ENCODE data around the gene KRTAP12-2. TPM values are rescaled to one million over a fixed set of nuclear protein-coding genes. Genes with fewer than 3 reads are reported as not detected.

The KRTAP12-2 gene
- total RNA-seq, 4 donors from 2014 or later, result not detected

- no peak for TF ChIP-seq POLR2AphosphoS5 (IDR thresholded peaks at IDR 0.05)
- TF ChIP-seq EP300 (IDR thresholded peaks at IDR 0.05), result no peak
- H3K27me3 ChIP-seq, result peaks cover 49% of the 10 kb centered on the region
- no peaks in the 10 kb centered on the region for H3K36me3 ChIP-seq
- WGBS, 2 donors (ENCODE audit: low coverage in 1 of 2), result 62 to 78% methylated on average over 4 to 7 of the region's 17 CpGs
- H3K4me1 ChIP-seq, result no peaks in the 10 kb centered on the region
- H3K9me3 ChIP-seq, result peaks cover 0 to 10% (median 0%) of the 10 kb centered on the region in 3 donors
- H3K4me3 ChIP-seq, result no peak overlapping the region
- ATAC-seq, result no peak
- no peak overlapping the region for H3K27ac ChIP-seq
Measured at GRCh38 chr21:44653656-44654575, 12.8 kb downstream of the KRTAP12-2 start.

- WGBS, 2 donors (ENCODE audit: low coverage in 1 of 2), result 39 to 43% methylated on average over 2 to 11 of the region's 14 CpGs
- peaks cover 49% of the 10 kb centered on the region for H3K27me3 ChIP-seq
Measured at GRCh38 chr21:44653123-44653522, 13.6 kb downstream of the KRTAP12-2 start.

GRCh38 chr21:44650973-44651675 is 15.6 kb downstream of the KRTAP12-2 start:
- no peak for ATAC-seq
- H3K4me1 ChIP-seq, result no peaks in the 10 kb centered on the region
- no peaks in the 10 kb centered on the region for H3K36me3 ChIP-seq
- H3K9me3 ChIP-seq, result no peaks in the 10 kb centered on the region
- no peak overlapping the region for H3K27ac ChIP-seq
- no peak overlapping the region for H3K4me3 ChIP-seq
- TF ChIP-seq CTCF (IDR thresholded peaks at IDR 0.05) (no peak), POLR2A (IDR thresholded peaks at IDR 0.05) (no peak), POLR2AphosphoS5 (IDR thresholded peaks at IDR 0.05) (no peak)
- WGBS, 2 donors (ENCODE audit: low coverage in 1 of 2), result 61 to 100% methylated on average over 2 to 3 of the region's 12 CpGs
- peaks cover 55% of the 10 kb centered on the region for H3K27me3 ChIP-seq

More at GRCh38 chr21:44653123-44653522, 13.6 kb downstream of the KRTAP12-2 start:
- no peak overlapping the region for H3K27ac ChIP-seq
- H3K9me3 ChIP-seq, result peaks cover 0 to 10% (median 0%) of the 10 kb centered on the region in 3 donors
- H3K36me3 ChIP-seq, result no peaks in the 10 kb centered on the region
- H3K4me1 ChIP-seq, result no peaks in the 10 kb centered on the region
- TF ChIP-seq EP300 (IDR thresholded peaks at IDR 0.05) (no peak), POLR2A (IDR thresholded peaks at IDR 0.05) (no peak), POLR2AphosphoS5 (IDR thresholded peaks at IDR 0.05) (no peak), CTCF (IDR thresholded peaks at IDR 0.05) (no peak)
- H3K4me3 ChIP-seq, result no peak overlapping the region
- no peak for ATAC-seq

GRCh38 chr21:44650265-44650972 is 16.3 kb downstream of the KRTAP12-2 start:
- no peaks in the 10 kb centered on the region for H3K4me1 ChIP-seq
- H3K27ac ChIP-seq, result no peak overlapping the region
- no peak overlapping the region for H3K4me3 ChIP-seq
- no peaks in the 10 kb centered on the region for H3K36me3 ChIP-seq
- H3K9me3 ChIP-seq, result peaks cover 0 to 4% (median 0%) of the 10 kb centered on the region in 3 donors
- no peak for TF ChIP-seq POLR2AphosphoS5 (IDR thresholded peaks at IDR 0.05)
- TF ChIP-seq POLR2A (IDR thresholded peaks at IDR 0.05), result no peak
- no peak for TF ChIP-seq EP300 (IDR thresholded peaks at IDR 0.05)
- TF ChIP-seq CTCF (IDR thresholded peaks at IDR 0.05), result no peak
- peaks cover 56% of the 10 kb centered on the region for H3K27me3 ChIP-seq
- 88 to 90% methylated on average over 9 to 12 of the region's 20 CpGs for WGBS, 2 donors (ENCODE audit: low coverage in 1 of 2)
- no peak for ATAC-seq

GRCh38 chr21:44649521-44650100 is 17.1 kb downstream of the KRTAP12-2 start:
- Histone ChIP-seq H3K27ac (no peak overlapping the region), H3K4me1 (no peaks in the 10 kb centered on the region), H3K27me3 (peaks cover 54% of the 10 kb centered on the region), H3K36me3 (no peaks in the 10 kb centered on the region), H3K4me3 (no peak overlapping the region), H3K9me3 (peaks cover 0 to 12% (median 0%) of the 10 kb centered on the region in 3 donors)
- TF ChIP-seq CTCF (IDR thresholded peaks at IDR 0.05) (no peak), POLR2AphosphoS5 (IDR thresholded peaks at IDR 0.05) (no peak), EP300 (IDR thresholded peaks at IDR 0.05) (no peak), POLR2A (IDR thresholded peaks at IDR 0.05) (no peak)
- no peak for ATAC-seq
- 66 to 81% methylated on average over 3 to 8 of the region's 18 CpGs for WGBS, 2 donors (ENCODE audit: low coverage in 1 of 2)
